Measurements from ENCODE around the gene FGFR2.

DNA sequence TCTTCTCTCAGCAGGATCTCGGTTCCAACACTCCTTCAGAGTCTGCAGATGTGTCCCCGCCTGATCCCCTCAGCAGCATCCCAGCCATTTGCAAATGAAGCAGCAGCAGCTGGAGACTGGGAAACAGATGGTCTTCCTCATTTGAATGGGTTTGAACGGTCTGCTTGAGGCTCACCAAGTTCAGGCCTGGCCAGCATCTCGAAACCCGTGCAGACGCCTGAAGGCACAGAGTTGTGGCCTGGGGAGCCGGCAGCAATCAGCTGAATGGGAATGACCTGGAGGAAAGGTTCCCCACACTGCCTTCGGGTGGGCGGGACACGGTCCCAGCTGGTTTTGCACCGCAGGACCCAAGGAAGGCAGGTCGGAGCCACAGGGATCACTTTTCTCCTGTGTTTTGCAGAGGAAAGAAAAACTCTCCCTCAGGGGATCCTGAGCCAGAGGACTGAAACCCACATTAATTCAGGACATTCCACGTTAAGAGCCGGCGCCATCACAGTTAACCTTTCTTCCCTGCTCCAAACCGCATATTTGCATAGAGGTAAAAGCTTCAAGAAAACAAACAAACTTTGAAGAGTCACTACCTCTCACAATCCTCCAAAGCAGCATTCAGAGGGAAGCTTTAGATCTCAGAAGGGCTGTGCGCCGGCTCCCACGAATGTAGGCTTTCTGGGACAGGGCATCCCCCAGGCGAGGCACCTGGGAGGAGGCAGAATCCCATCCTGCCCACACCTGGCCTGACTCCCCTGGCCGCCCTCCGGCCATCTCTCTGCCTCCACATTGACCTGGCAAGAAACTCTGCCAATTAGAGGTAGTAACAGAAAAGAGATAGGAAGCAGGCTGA lies 17.7 kb downstream of the FGFR2 start:
- TF ChIP-seq, protein P1, sequence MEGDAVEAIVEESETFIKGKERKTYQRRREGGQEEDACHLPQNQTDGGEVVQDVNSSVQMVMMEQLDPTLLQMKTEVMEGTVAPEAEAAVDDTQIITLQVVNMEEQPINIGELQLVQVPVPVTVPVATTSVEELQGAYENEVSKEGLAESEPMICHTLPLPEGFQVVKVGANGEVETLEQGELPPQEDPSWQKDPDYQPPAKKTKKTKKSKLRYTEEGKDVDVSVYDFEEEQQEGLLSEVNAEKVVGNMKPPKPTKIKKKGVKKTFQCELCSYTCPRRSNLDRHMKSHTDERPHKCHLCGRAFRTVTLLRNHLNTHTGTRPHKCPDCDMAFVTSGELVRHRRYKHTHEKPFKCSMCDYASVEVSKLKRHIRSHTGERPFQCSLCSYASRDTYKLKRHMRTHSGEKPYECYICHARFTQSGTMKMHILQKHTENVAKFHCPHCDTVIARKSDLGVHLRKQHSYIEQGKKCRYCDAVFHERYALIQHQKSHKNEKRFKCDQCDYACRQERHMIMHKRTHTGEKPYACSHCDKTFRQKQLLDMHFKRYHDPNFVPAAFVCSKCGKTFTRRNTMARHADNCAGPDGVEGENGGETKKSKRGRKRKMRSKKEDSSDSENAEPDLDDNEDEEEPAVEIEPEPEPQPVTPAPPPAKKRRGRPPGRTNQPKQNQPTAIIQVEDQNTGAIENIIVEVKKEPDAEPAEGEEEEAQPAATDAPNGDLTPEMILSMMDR (IDR thresholded peaks at IDR 0.05), result no peak
- TF ChIP-seq POLR2A (IDR thresholded peaks at IDR 0.05), result no peak
